WI38 (cell line): ENCODE data around the gene GRIA3.

Experiments used
- H3K4me3 ChIP-seq: 2 replicates; pipeline ENCODE4 v1.5.1; 2011; ENCODE audit warnings: low read depth, mild to moderate bottlenecking, control low read depth, low read length
- CTCF ChIP-seq: IDR thresholded peaks from 2 replicates; pipeline ENCODE4 v1.5.1; 2012; ENCODE audit warnings: low read depth, mild to moderate bottlenecking, control low read depth, low read length

GRIA3 gene

GRCh38 chrX:123468481-123468880 lies 284.4 kb downstream of the GRIA3 start:
- no peak overlapping the region for H3K4me3 ChIP-seq
- TF ChIP-seq CTCF, result no peak

- no peak overlapping the region for H3K4me3 ChIP-seq
- TF ChIP-seq CTCF, result no peak
These were observed 291.1 kb downstream of the GRIA3 start for GRCh38 chrX:123475068-123475724.

- no peak overlapping the region for H3K4me3 ChIP-seq
- TF ChIP-seq CTCF, result no peak
These were observed 292.6 kb downstream of the GRIA3 start for GRCh38 chrX:123476611-123477219.

GRCh38 chrX:123477673-123478072 lies 293.6 kb downstream of the GRIA3 start:
- no peak for TF ChIP-seq CTCF

GRCh38 chrX:123481913-123482851 lies 298.1 kb downstream of the GRIA3 start:
- no peak for TF ChIP-seq CTCF
- no peak overlapping the region for H3K4me3 ChIP-seq

More at GRCh38 chrX:123477673-123478072, 293.6 kb downstream of the GRIA3 start:
- no peak overlapping the region for H3K4me3 ChIP-seq

GRCh38 chrX:123486297-123486696 lies 302.2 kb downstream of the GRIA3 start:
- no peak overlapping the region for H3K4me3 ChIP-seq
- TF ChIP-seq CTCF, result no peak

GRCh38 chrX:123487236-123487635 lies 303.2 kb downstream of the GRIA3 start:
- TF ChIP-seq CTCF, result no peak
- no peak overlapping the region for H3K4me3 ChIP-seq
